ENCODE results near the gene GGT7.

The GGT7 gene

DNA sequence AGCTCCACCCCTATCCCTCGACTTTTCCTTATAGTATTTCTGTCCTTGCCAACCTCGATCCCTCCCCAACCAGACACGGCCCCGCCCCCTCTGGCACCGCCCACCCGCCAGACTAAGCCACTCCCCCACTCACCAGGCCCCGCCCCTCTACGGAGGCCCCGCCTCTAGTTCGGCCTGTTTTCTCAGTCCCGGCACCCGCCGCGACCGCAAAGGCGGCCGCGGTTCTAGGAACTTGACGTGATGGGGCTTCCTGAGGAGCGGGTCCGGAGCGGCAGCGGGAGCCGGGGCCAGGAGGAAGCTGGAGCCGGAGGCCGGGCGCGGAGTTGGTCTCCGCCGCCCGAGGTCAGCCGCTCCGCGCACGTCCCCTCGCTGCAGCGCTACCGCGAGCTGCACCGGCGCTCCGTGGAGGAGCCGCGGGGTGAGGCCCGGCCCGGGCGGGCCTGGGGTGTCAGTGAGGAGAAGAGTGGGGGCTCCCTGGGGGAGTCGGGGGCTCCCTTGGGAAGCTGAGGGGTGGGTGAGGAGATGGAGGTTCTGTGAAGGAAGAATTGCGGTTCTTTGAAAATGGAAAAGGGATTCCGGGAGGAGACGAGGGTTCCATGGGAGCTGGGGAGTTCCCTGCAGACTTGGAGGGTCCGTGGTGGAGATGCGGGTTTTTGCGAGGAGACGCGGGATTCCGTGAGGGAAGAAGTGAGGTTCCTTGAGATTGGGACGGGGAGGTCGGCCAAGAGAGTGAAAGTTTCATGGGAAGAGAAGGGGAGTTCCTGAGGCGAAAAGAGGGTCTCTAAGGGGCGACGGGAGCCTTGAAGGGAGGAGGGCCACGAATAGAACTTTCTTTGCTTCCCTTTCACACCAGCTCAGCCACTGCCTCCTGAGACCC, 4.0 kb upstream of the GGT7 start, which contains the start of gene ACSS2:
Gene ACSS2, plus strand, starts transcription at position 207 of the 877 bp plus-strand sequence. Its CDS starts 34 bp downstream, at position 241.
- H3K27me3 ChIP-seq (ENCODE audit: control insufficient read depth, insufficient read depth, low read length) = no peaks in the 10 kb centered on the region
- peaks cover 2% of the 10 kb centered on the region for H3K79me2 ChIP-seq
- H3K9ac ChIP-seq = peak within 1 kb of the TSS; percentile 24
- TF ChIP-seq, protein P1, sequence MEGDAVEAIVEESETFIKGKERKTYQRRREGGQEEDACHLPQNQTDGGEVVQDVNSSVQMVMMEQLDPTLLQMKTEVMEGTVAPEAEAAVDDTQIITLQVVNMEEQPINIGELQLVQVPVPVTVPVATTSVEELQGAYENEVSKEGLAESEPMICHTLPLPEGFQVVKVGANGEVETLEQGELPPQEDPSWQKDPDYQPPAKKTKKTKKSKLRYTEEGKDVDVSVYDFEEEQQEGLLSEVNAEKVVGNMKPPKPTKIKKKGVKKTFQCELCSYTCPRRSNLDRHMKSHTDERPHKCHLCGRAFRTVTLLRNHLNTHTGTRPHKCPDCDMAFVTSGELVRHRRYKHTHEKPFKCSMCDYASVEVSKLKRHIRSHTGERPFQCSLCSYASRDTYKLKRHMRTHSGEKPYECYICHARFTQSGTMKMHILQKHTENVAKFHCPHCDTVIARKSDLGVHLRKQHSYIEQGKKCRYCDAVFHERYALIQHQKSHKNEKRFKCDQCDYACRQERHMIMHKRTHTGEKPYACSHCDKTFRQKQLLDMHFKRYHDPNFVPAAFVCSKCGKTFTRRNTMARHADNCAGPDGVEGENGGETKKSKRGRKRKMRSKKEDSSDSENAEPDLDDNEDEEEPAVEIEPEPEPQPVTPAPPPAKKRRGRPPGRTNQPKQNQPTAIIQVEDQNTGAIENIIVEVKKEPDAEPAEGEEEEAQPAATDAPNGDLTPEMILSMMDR (IDR thresholded peaks at IDR 0.05) = no peak
- H3K27ac ChIP-seq = peak within 1 kb of the TSS; percentile 76
- H3K36me3 ChIP-seq (ENCODE audit: control insufficient read depth, insufficient read depth, low read length) = no peaks in the 10 kb centered on the region
- H3K4me1 ChIP-seq = peaks cover 22% of the 10 kb centered on the region
- peak within 1 kb of the TSS; percentile 81 for H2AFZ ChIP-seq
- H3K9me3 ChIP-seq (ENCODE audit: control insufficient read depth, low read length) = no peaks in the 10 kb centered on the region
- peak within 1 kb of the TSS; percentile 99 for H3K4me2 ChIP-seq (ENCODE audit: low read length)
- H3K4me3 ChIP-seq (ENCODE audit: low read depth, low read length) = peak within 1 kb of the TSS; percentile 90

- peaks cover 25% of the 10 kb centered on the region for H3K4me1 ChIP-seq
- no peak overlapping the region for H3K9ac ChIP-seq
- H3K79me2 ChIP-seq = peaks cover 2% of the 10 kb centered on the region
- H3K9me3 ChIP-seq (ENCODE audit: control insufficient read depth, low read length) = no peaks in the 10 kb centered on the region
- H3K27me3 ChIP-seq (ENCODE audit: control insufficient read depth, insufficient read depth, low read length) = no peaks in the 10 kb centered on the region
- TF ChIP-seq, protein P1 (IDR thresholded peaks at IDR 0.05) = peak; percentile 36
- no peaks in the 10 kb centered on the region for H3K36me3 ChIP-seq (ENCODE audit: control insufficient read depth, insufficient read depth, low read length)
- peak overlapping the region; percentile 72 for H2AFZ ChIP-seq
- H3K27ac ChIP-seq = peak overlapping the region; percentile 76
- H3K4me3 ChIP-seq (ENCODE audit: low read depth, low read length) = peak overlapping the region; percentile 90
- H3K4me2 ChIP-seq (ENCODE audit: low read length) = peak overlapping the region; percentile 68
Observed at GRCh38 chr20:34875642-34876405, 3.2 kb upstream of the GGT7 start.

GRCh38 chr20:34874094-34874654, 1.5 kb upstream of the GGT7 start:
- no peak overlapping the region for H3K9ac ChIP-seq
- peaks cover 25% of the 10 kb centered on the region for H3K4me1 ChIP-seq
- H3K27me3 ChIP-seq (ENCODE audit: control insufficient read depth, insufficient read depth, low read length) = no peaks in the 10 kb centered on the region

GRCh38 chr20:34873583-34874093, 982 bp upstream of the GGT7 start:
- Histone ChIP-seq H3K9ac (no peak overlapping the region), H3K79me2 (peaks cover 2% of the 10 kb centered on the region), H3K27ac (peak overlapping the region; percentile 31), H3K4me1 (peaks cover 25% of the 10 kb centered on the region), H3K9me3 (ENCODE audit: control insufficient read depth, low read length) (no peaks in the 10 kb centered on the region), H2AFZ (peak overlapping the region; percentile 96), H3K36me3 (ENCODE audit: control insufficient read depth, insufficient read depth, low read length) (no peaks in the 10 kb centered on the region), H3K27me3 (ENCODE audit: control insufficient read depth, insufficient read depth, low read length) (no peaks in the 10 kb centered on the region), H3K4me3 (ENCODE audit: low read depth, low read length) (peak overlapping the region; percentile 85), H3K4me2 (ENCODE audit: low read length) (peak overlapping the region; percentile 77)
- TF ChIP-seq, protein P1 (IDR thresholded peaks at IDR 0.05) = no peak

More at GRCh38 chr20:34874094-34874654, 1.5 kb upstream of the GGT7 start:
- Histone ChIP-seq H3K79me2 (peaks cover 2% of the 10 kb centered on the region), H3K9me3 (ENCODE audit: control insufficient read depth, low read length) (no peaks in the 10 kb centered on the region), H3K27ac (no peak overlapping the region), H3K36me3 (ENCODE audit: control insufficient read depth, insufficient read depth, low read length) (no peaks in the 10 kb centered on the region), H3K4me2 (ENCODE audit: low read length) (peak overlapping the region; percentile 0), H2AFZ (no peak overlapping the region), H3K4me3 (ENCODE audit: low read depth, low read length) (peak overlapping the region; percentile 85)
- TF ChIP-seq, protein P1 (IDR thresholded peaks at IDR 0.05) = peak; percentile 87
